Caco-2 (cell line): ENCODE data around the gene AP3B1. TPM values are rescaled to one million over a fixed set of nuclear protein-coding genes. Genes with fewer than 3 reads are reported as not detected.

ENCODE experiments used
- BruUV-seq: library from RNA; stranded (reverse); fragments of 400-500 nt; replicated peaks from 2 replicates; lab custom pipeline; 2021; lab: Mats Ljungman, UMichigan
- CTCF ChIA-PET: fragments of 300-600 bp; sonication (Branson Sonifier 250); formaldehyde crosslinking; loops from one replicate; lab custom pipeline; 2022; ENCODE audit warnings: antibody characterized with exemption; lab: Charles Lee
- POLR2A ChIA-PET: fragments of 300-600 bp; sonication (Branson Sonifier 250); formaldehyde crosslinking; loops from one replicate; lab custom pipeline; 2022; ENCODE audit warnings: antibody characterized with exemption; lab: Charles Lee
- DNase-seq, 2 experiments: peaks; one replicate each; pipeline versions ENCODE4 v3.0.0 to v3.0.0-alpha.2; 2020 to 2022
- H3K27me3 ChIP-seq: replicated peaks from 2 replicates; pipeline ENCODE4 v1.6.0; 2011; ENCODE audit warnings: low read length; ENCODE audit not compliant: control insufficient read depth, insufficient read depth
- H3K36me3 ChIP-seq: 2 replicates; pipeline ENCODE4 v1.5.1; 2011; ENCODE audit warnings: low read length; ENCODE audit not compliant: control insufficient read depth, insufficient read depth
- H3K4me1 ChIP-seq: fragments of 250-450 bp; sonication (Bioruptor Pico); 2 replicates; pipeline ENCODE4 v1.5.1; 2020; ENCODE audit warnings: mild to moderate bottlenecking
- H3K4me3 ChIP-seq: 2 replicates; pipeline ENCODE4 v1.5.1; 2011; ENCODE audit warnings: low read depth, mild to moderate bottlenecking, control low read depth, low read length
- H3K9me3 ChIP-seq: fragments of 250-450 bp; sonication (Bioruptor Pico); 2 replicates; pipeline ENCODE4 v1.5.1; 2020; ENCODE audit warnings: mild to moderate bottlenecking, moderate library complexity
- H3K27ac Mint-ChIP-seq: one replicate; pipeline ENCODE4 v1.8.0; 2022; ENCODE audit warnings: mixed read lengths; ENCODE audit not compliant: unreplicated experiment
- H3K27me3 Mint-ChIP-seq: one replicate; pipeline ENCODE4 v1.8.0; 2022; ENCODE audit warnings: mixed read lengths; ENCODE audit not compliant: insufficient read depth, unreplicated experiment
- H3K36me3 Mint-ChIP-seq: one replicate; pipeline ENCODE4 v1.8.0; 2022; ENCODE audit warnings: mild to moderate bottlenecking, mixed read lengths; ENCODE audit not compliant: insufficient read depth, unreplicated experiment
- H3K4me1 Mint-ChIP-seq: one replicate; pipeline ENCODE4 v1.8.0; 2022; ENCODE audit warnings: low read depth, mixed read lengths; ENCODE audit not compliant: unreplicated experiment
- H3K4me3 Mint-ChIP-seq: one replicate; pipeline ENCODE4 v1.8.0; 2022; ENCODE audit warnings: mild to moderate bottlenecking, moderate library complexity, mixed read lengths; ENCODE audit not compliant: unreplicated experiment
- H3K9me3 Mint-ChIP-seq: one replicate; pipeline ENCODE4 v1.8.0; 2022; ENCODE audit warnings: mixed read lengths; ENCODE audit not compliant: unreplicated experiment
- CTCF ChIP-seq, 2 experiments: fragments of 200-600 bp in 1 of 2; IDR thresholded peaks; 1 replicate in 1 of 2; 2 replicates in 1 of 2; pipeline versions ENCODE4 v1.5.1 to v1.8.0; 2011 to 2022; ENCODE audit warnings: antibody characterized with exemption in 1 of 2, control low read depth in 1 of 2, inconsistent platforms in 1 of 2, low read depth in 1 of 2, low read length in 1 of 2, mild to moderate bottlenecking in 1 of 2, moderate library complexity in 1 of 2; ENCODE audit not compliant: insufficient read depth in 1 of 2, severe bottlenecking in 1 of 2, unreplicated experiment in 1 of 2
- intact Hi-C: fragments of 100-400 bp; cut with micrococcal nuclease; formaldehyde crosslinking; loops from one replicate; pipeline ENCODE4 v1.10.0; 2022; ENCODE audit not compliant: unreplicated experiment
- total RNA-seq: library from RNA; stranded (reverse); gene quantifications from 2 replicates; pipeline ENCODE4 v1.2.3, GENCODE V29; 2022

Gene AP3B1
- total RNA-seq, 1 experiment from 2014 or later: 52.7 TPM

- Mint-ChIP-seq H3K4me3 (no peak overlapping the region), H3K4me1 (peaks cover 22% of the 10 kb centered on the region), H3K27ac (no peak overlapping the region), H3K36me3 (peaks cover 13% of the 10 kb centered on the region), H3K27me3 (no peaks in the 10 kb centered on the region), H3K9me3 (no peaks in the 10 kb centered on the region)
- TF ChIP-seq CTCF (IDR thresholded peaks at IDR 0.05; ENCODE audit: insufficient read depth in 1 of 2, low read depth in 1 of 2, low read length in 1 of 2, severe bottlenecking in 1 of 2, unreplicated experiment in 1 of 2): no peak
- POLR2A ChIA-PET: no interaction called here
- Histone ChIP-seq H3K27me3 (no peaks in the 10 kb centered on the region), H3K4me3 (no peak overlapping the region), H3K36me3 (no peaks in the 10 kb centered on the region), H3K4me1 (peaks cover 12% of the 10 kb centered on the region), H3K9me3 (no peaks in the 10 kb centered on the region)
- DNase-seq: no peak
- intact Hi-C loops: no loop called here
- CTCF ChIA-PET: no interaction called here
- no TSS peak for BruUV-seq
Observed at GRCh38 chr5:78275998-78276543, 18.4 kb downstream of the AP3B1 start.

- TF ChIP-seq CTCF (IDR thresholded peaks at IDR 0.05; ENCODE audit: insufficient read depth in 1 of 2, low read depth in 1 of 2, low read length in 1 of 2, severe bottlenecking in 1 of 2, unreplicated experiment in 1 of 2): no peak
- H3K36me3 Mint-ChIP-seq: peaks cover 13% of the 10 kb centered on the region
Observed at GRCh38 chr5:78274540-78275197, 19.8 kb downstream of the AP3B1 start.

GRCh38 chr5:78273436-78273835, 21.1 kb downstream of the AP3B1 start:
- H3K27ac Mint-ChIP-seq: no peak overlapping the region
- BruUV-seq: no TSS peak
- no peaks in the 10 kb centered on the region for H3K36me3 ChIP-seq
- peaks cover 12% of the 10 kb centered on the region for H3K4me1 ChIP-seq
- no peak for TF ChIP-seq CTCF (IDR thresholded peaks at IDR 0.05; ENCODE audit: insufficient read depth in 1 of 2, low read depth in 1 of 2, low read length in 1 of 2, severe bottlenecking in 1 of 2, unreplicated experiment in 1 of 2)
- peaks cover 22% of the 10 kb centered on the region for H3K4me1 Mint-ChIP-seq
- peaks cover 13% of the 10 kb centered on the region for H3K36me3 Mint-ChIP-seq
- no peak overlapping the region for H3K4me3 ChIP-seq
- no peaks in the 10 kb centered on the region for H3K27me3 Mint-ChIP-seq
- no peak overlapping the region for H3K4me3 Mint-ChIP-seq
- H3K27me3 ChIP-seq: no peaks in the 10 kb centered on the region
- CTCF ChIA-PET: no interaction called here
- no peaks in the 10 kb centered on the region for H3K9me3 Mint-ChIP-seq
- no peak for DNase-seq
- POLR2A ChIA-PET: interaction anchor here (0.5 kb wide), 1 partner anchor 501 kb away, joined by 3 read pairs; no protein-coding TSS in a partner anchor
- intact Hi-C loops: no loop called here
- no peaks in the 10 kb centered on the region for H3K9me3 ChIP-seq

More at GRCh38 chr5:78274540-78275197, 19.8 kb downstream of the AP3B1 start:
- Histone ChIP-seq H3K9me3 (no peaks in the 10 kb centered on the region), H3K27me3 (no peaks in the 10 kb centered on the region), H3K36me3 (no peaks in the 10 kb centered on the region), H3K4me3 (no peak overlapping the region), H3K4me1 (peaks cover 12% of the 10 kb centered on the region)
- ChIA-PET POLR2A (no interaction called here), CTCF (no interaction called here)
- BruUV-seq: no TSS peak
- Mint-ChIP-seq H3K27ac (no peak overlapping the region), H3K9me3 (no peaks in the 10 kb centered on the region), H3K27me3 (no peaks in the 10 kb centered on the region), H3K4me1 (peaks cover 22% of the 10 kb centered on the region), H3K4me3 (no peak overlapping the region)
- intact Hi-C loops: no loop called here
- DNase-seq: no peak
